PC-9 (cell line): ENCODE measurements around the gene RNF223. TPM values are rescaled to one million over a fixed set of nuclear protein-coding genes. Genes with fewer than 3 reads are reported as not detected.

Experiments
- BruUV-seq: library from RNA; stranded (reverse); fragments of 400-500 nt; replicated peaks from 2 replicates; lab custom pipeline; 2021; lab: Mats Ljungman, UMichigan
- CTCF ChIA-PET: fragments of 300-600 bp; sonication (Branson Sonifier 250); formaldehyde crosslinking; loops from one replicate; lab custom pipeline; 2022; ENCODE audit warnings: antibody characterized with exemption; lab: Charles Lee
- POLR2A ChIA-PET: fragments of 300-600 bp; sonication (Branson Sonifier 250); formaldehyde crosslinking; loops from one replicate; lab custom pipeline; 2022; ENCODE audit warnings: antibody characterized with exemption; ENCODE audit not compliant: unreplicated experiment; lab: Charles Lee
- DNase-seq, 2 experiments: peaks; one replicate each; pipeline versions ENCODE4 v3.0.0 to v3.0.0-alpha.2; 2015 to 2022; ENCODE audit warnings: mixed read lengths in 1 of 2
- H2AFZ ChIP-seq: fragments of 200-600 bp; sonication (generic); 2 replicates; pipeline ENCODE4 v1.8.1; 2017; ENCODE audit warnings: antibody characterized with exemption
- H3F3A ChIP-seq: fragments of 200-600 bp; sonication (generic); 2 replicates; pipeline ENCODE4 v1.8.1; 2017; ENCODE audit warnings: antibody characterized with exemption, mild to moderate bottlenecking, low read depth; ENCODE audit not compliant: insufficient read depth
- H3K27ac ChIP-seq: fragments of 200-600 bp; sonication (generic); 2 replicates; pipeline ENCODE4 v1.6.1; 2016; ENCODE audit warnings: mixed run types
- H3K27me3 ChIP-seq: fragments of 200-600 bp; sonication (generic); 2 replicates; pipeline ENCODE4 v1.6.1; 2016; ENCODE audit warnings: low read depth, mixed run types; ENCODE audit not compliant: insufficient read depth
- H3K36me3 ChIP-seq: fragments of 200-600 bp; sonication (generic); 2 replicates; pipeline ENCODE4 v1.6.1; 2016; ENCODE audit warnings: low read depth, mixed run types
- H3K4me1 ChIP-seq: fragments of 200-600 bp; sonication (generic); replicated peaks from 2 replicates; pipeline ENCODE4 v1.6.1; 2016; ENCODE audit warnings: mixed run types; ENCODE audit not compliant: insufficient read depth
- H3K4me2 ChIP-seq: fragments of 200-600 bp; sonication (generic); 2 replicates; pipeline ENCODE4 v1.6.1; 2017; ENCODE audit warnings: mixed run types
- H3K4me3 ChIP-seq: fragments of 200-600 bp; sonication (generic); 2 replicates; pipeline ENCODE4 v1.6.1; 2016; ENCODE audit warnings: mixed run types
- H3K79me2 ChIP-seq: fragments of 200-600 bp; sonication (generic); 2 replicates; pipeline ENCODE4 v1.6.1; 2017; ENCODE audit warnings: low read depth, mixed run types
- H3K9me2 ChIP-seq: fragments of 200-600 bp; sonication (generic); 2 replicates; pipeline ENCODE4 v1.8.1; 2017; ENCODE audit warnings: mild to moderate bottlenecking; ENCODE audit not compliant: insufficient read depth
- H3K9me3 ChIP-seq: fragments of 200-600 bp; sonication (generic); 2 replicates; pipeline ENCODE4 v1.8.1; 2016; ENCODE audit warnings: low read depth; ENCODE audit not compliant: insufficient read depth
- H4K20me1 ChIP-seq: fragments of 200-600 bp; sonication (generic); 2 replicates; pipeline ENCODE4 v1.8.1; 2017; ENCODE audit not compliant: insufficient read depth
- EZH2 ChIP-seq: fragments of 200-600 bp; sonication (generic); IDR thresholded peaks from 2 replicates; pipeline ENCODE4 v1.8.0; 2017; ENCODE audit warnings: antibody characterized with exemption, low read depth
- intact Hi-C: fragments of 100-400 bp; cut with micrococcal nuclease; formaldehyde crosslinking; loops from one replicate; pipeline ENCODE4 v1.10.0; 2022; ENCODE audit not compliant: unreplicated experiment
- total RNA-seq: library from RNA; stranded (reverse); gene quantifications from 2 replicates; pipeline ENCODE4 v1.2.3, GENCODE V29; 2021
- TF ChIP-seq, protein P1 (sequence below): fragments of 200-600 bp; sonication (generic); conservative IDR thresholded peaks from 2 replicates; pipeline ENCODE4 v1.6.1; 2017; ENCODE audit warnings: mixed run types, antibody characterized with exemption, mild to moderate bottlenecking, moderate library complexity

The RNF223 gene
- total RNA-seq, 1 experiment from 2014 or later = 3.6 TPM

DNA sequence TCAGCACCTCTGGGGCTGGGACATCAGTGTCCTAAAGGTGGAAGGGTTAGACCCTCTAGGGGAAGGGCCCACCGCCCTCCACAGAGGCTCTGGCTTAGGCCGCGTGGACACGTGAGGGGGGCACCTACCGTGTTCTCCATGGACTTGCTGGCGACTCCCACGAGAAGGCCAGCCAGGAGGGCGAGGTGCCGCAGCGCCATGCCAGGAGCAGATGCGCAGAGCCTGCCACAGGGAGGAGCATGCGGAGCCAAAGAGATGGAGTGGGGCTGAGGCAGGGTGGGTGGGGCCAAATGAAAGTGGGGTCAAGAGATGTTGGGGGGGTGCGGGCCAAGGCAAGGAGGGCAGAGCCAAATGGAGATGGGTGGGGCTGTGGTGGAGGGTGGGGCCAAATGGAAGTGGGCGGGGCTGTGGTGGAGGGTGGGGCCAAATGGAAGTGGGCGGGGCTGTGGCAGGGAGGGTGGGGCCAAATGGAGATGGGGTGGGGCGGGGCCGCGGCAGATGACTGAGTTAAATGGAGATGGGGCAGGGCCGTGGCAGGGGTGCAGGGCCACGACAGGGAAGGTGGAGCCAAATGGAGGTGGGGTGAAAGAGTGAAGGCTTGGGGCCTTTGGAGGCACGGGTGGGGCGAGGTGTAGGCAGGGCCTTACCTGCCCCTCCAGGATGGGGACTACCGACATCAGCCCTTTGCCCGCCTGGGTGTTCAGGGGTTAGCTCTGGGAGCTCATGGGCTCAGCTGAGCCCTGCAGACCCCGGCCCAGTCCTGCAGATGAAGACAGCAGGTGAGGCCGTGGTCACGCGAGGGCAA, 17.4 kb upstream of the RNF223 start:
- Histone ChIP-seq H3K9me3 (no peaks in the 10 kb centered on the region), H3F3A (peaks cover 22% of the 10 kb centered on the region; the same call in 1 of the 2 replicates), H2AFZ (no peak overlapping the region), H3K4me2 (no peak overlapping the region), H3K4me3 (no peak overlapping the region), H3K27me3 (no peaks in the 10 kb centered on the region), H3K9me2 (no peaks in the 10 kb centered on the region), H4K20me1 (no peaks in the 10 kb centered on the region), H3K4me1 (no peaks in the 10 kb centered on the region), H3K36me3 (no peaks in the 10 kb centered on the region), H3K79me2 (no peaks in the 10 kb centered on the region), H3K27ac (no peak overlapping the region)
- no TSS peak for BruUV-seq
- TF ChIP-seq EZH2 = no peak
- TF ChIP-seq, protein P1, sequence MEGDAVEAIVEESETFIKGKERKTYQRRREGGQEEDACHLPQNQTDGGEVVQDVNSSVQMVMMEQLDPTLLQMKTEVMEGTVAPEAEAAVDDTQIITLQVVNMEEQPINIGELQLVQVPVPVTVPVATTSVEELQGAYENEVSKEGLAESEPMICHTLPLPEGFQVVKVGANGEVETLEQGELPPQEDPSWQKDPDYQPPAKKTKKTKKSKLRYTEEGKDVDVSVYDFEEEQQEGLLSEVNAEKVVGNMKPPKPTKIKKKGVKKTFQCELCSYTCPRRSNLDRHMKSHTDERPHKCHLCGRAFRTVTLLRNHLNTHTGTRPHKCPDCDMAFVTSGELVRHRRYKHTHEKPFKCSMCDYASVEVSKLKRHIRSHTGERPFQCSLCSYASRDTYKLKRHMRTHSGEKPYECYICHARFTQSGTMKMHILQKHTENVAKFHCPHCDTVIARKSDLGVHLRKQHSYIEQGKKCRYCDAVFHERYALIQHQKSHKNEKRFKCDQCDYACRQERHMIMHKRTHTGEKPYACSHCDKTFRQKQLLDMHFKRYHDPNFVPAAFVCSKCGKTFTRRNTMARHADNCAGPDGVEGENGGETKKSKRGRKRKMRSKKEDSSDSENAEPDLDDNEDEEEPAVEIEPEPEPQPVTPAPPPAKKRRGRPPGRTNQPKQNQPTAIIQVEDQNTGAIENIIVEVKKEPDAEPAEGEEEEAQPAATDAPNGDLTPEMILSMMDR = no peak
- no peak for DNase-seq
- intact Hi-C loops = no loop called here
- ChIA-PET POLR2A (no interaction called here), CTCF (no interaction called here)

DNA sequence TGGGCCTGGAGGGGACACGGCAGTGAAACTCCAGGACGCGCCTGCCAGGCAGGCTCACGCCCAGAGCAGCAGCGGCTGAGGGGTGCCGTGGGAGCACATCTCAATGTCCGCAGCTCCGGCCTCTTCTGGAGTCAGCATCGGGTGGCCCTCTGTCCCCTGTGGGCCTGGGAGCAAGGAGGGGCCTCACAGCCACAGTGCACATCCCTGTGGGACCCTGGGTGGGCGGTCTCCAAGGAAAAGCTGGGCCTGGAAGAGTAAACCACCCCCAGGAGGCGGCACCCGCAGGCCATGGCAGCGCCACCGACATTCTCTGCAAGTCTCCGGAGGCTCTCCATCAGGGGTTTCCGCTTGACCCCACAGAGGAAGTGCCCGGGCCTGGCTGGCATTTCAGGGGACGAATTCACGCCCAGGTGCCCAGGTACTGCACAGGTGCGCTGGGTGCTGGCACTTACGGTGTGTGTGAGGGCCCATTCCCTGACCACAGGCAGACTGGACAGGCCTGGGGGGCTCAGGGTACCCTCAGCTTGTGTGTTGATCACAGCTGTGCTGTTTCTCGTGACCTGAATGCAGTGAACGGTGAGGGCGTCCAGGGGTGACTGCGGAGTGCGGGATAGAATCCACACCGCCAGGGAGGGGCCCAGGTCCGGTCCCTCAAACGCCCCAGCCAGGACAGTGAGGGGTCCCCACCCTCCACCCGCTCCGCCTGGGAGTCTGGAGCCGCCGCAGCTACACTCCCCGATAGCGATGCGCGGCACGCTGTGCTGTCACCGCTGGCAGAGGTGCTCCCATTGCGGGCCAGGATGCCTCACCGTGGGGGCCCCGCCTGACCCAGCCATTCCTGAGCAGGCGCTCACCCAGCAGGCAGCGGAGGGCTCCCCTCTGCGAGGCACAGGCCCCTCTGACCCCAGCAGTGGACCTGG, 16.6 kb upstream of the RNF223 start:
- no peaks in the 10 kb centered on the region for H3K27me3 ChIP-seq
- no peak overlapping the region for H2AFZ ChIP-seq
- no peaks in the 10 kb centered on the region for H3K9me2 ChIP-seq
- peaks cover 16% of the 10 kb centered on the region; the same call in 1 of the 2 replicates for H3F3A ChIP-seq
- no peak overlapping the region for H3K4me3 ChIP-seq
- ChIA-PET POLR2A (no interaction called here), CTCF (no interaction called here)
- no peak for TF ChIP-seq EZH2
- TF ChIP-seq, protein P1 = no peak
- no peaks in the 10 kb centered on the region for H3K36me3 ChIP-seq
- H3K27ac ChIP-seq = no peak overlapping the region
- H3K9me3 ChIP-seq = no peaks in the 10 kb centered on the region
- no TSS peak for BruUV-seq
- H4K20me1 ChIP-seq = no peaks in the 10 kb centered on the region
- no peaks in the 10 kb centered on the region for H3K79me2 ChIP-seq
- H3K4me2 ChIP-seq = no peak overlapping the region
- no peak for DNase-seq
- no peaks in the 10 kb centered on the region for H3K4me1 ChIP-seq
- intact Hi-C loops = no loop called here

DNA sequence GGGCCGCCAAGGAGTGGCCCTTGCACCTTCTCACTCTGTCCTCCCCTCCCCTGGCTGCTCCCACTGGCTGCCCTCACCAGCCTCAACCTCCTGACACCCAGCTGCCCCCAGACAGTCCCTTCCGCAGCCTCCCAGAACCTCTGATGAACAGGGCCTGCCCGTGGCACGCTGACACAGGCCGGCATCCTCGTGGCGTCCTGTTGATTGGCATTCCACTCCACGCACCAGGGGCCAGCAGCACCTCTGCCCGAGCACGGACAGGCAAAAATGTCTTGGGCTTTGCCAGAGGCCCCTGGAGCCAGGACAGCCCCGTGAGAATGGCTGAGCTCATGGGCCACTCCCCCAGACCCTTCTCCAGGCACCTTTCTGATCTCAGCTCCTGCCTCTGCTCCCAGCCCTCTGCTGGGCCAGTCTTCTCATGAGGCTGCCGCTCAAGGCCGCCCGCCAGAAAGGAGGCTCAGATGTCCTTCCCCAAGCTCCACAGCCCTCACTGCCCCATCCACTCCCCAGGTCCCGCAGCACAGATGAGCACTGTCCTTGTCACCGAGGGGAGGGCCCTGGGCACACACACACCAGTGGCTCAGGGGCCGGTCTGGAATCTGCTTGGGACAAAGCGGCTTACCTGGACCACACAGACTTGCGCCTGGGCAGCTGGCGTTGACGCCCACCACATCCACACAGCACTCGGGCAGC, 15.8 kb upstream of the RNF223 start:
- no peak for DNase-seq
- H3K4me3 ChIP-seq = no peak overlapping the region
- TF ChIP-seq, protein P1 = no peak
- no peak for TF ChIP-seq EZH2
- H3K79me2 ChIP-seq = no peaks in the 10 kb centered on the region
- no TSS peak for BruUV-seq
- no peaks in the 10 kb centered on the region for H3K36me3 ChIP-seq
- intact Hi-C loops = no loop called here
- no peak overlapping the region for H2AFZ ChIP-seq
- CTCF ChIA-PET = no interaction called here
- H4K20me1 ChIP-seq = no peaks in the 10 kb centered on the region
- POLR2A ChIA-PET = no interaction called here
- H3K27me3 ChIP-seq = no peaks in the 10 kb centered on the region
- H3K9me2 ChIP-seq = no peaks in the 10 kb centered on the region
- H3K4me2 ChIP-seq = no peak overlapping the region
- no peaks in the 10 kb centered on the region for H3K4me1 ChIP-seq
- no peaks in the 10 kb centered on the region for H3K9me3 ChIP-seq
- peaks cover 9% of the 10 kb centered on the region; the same call in 1 of the 2 replicates for H3F3A ChIP-seq
- H3K27ac ChIP-seq = no peak overlapping the region
